BE2C (cell line): Measurements from ENCODE around the gene VDR.

Experiments used
- DNase-seq: peaks from one replicate; pipeline ENCODE4 v3.0.0-alpha.2; 2020
- H3K27me3 ChIP-seq: fragments of 250-450 bp; sonication (Bioruptor Pico); 2 replicates; pipeline ENCODE4 v1.5.1; 2020; ENCODE audit warnings: mild to moderate bottlenecking
- H3K36me3 ChIP-seq: fragments of 250-450 bp; sonication (Bioruptor Pico); 2 replicates; pipeline ENCODE4 v1.5.1; 2020; ENCODE audit warnings: mild to moderate bottlenecking
- H3K4me1 ChIP-seq: fragments of 250-450 bp; sonication (Bioruptor Pico); 2 replicates; pipeline ENCODE4 v1.5.1; 2020
- H3K4me3 ChIP-seq: 2 replicates; pipeline ENCODE4 v1.5.1; 2011; ENCODE audit warnings: low read depth, low read length
- H3K9me3 ChIP-seq: fragments of 250-450 bp; sonication (Bioruptor Pico); 2 replicates; pipeline ENCODE4 v1.5.1; 2020
- TF ChIP-seq, protein P1 (sequence below): IDR thresholded peaks from 2 replicates; pipeline ENCODE4 v1.5.1; 2012; ENCODE audit warnings: mild to moderate bottlenecking, low read depth, low read length

The VDR gene

GRCh38 chr12:47833591-47834012, 71.2 kb downstream of the VDR start:
- Histone ChIP-seq H3K9me3 (no peaks in the 10 kb centered on the region), H3K36me3 (no peaks in the 10 kb centered on the region), H3K4me3 (no peak overlapping the region), H3K4me1 (peaks cover 6% of the 10 kb centered on the region), H3K27me3 (no peaks in the 10 kb centered on the region)
- TF ChIP-seq, protein P1, sequence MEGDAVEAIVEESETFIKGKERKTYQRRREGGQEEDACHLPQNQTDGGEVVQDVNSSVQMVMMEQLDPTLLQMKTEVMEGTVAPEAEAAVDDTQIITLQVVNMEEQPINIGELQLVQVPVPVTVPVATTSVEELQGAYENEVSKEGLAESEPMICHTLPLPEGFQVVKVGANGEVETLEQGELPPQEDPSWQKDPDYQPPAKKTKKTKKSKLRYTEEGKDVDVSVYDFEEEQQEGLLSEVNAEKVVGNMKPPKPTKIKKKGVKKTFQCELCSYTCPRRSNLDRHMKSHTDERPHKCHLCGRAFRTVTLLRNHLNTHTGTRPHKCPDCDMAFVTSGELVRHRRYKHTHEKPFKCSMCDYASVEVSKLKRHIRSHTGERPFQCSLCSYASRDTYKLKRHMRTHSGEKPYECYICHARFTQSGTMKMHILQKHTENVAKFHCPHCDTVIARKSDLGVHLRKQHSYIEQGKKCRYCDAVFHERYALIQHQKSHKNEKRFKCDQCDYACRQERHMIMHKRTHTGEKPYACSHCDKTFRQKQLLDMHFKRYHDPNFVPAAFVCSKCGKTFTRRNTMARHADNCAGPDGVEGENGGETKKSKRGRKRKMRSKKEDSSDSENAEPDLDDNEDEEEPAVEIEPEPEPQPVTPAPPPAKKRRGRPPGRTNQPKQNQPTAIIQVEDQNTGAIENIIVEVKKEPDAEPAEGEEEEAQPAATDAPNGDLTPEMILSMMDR = no peak
- DNase-seq = no peak

- H3K9me3 ChIP-seq = no peaks in the 10 kb centered on the region
- no peak for DNase-seq
- H3K36me3 ChIP-seq = no peaks in the 10 kb centered on the region
- H3K4me1 ChIP-seq = peaks cover 9% of the 10 kb centered on the region
- H3K4me3 ChIP-seq = no peak overlapping the region
- no peaks in the 10 kb centered on the region for H3K27me3 ChIP-seq
- TF ChIP-seq, protein P1 = no peak
These were observed 72.4 kb downstream of the VDR start for GRCh38 chr12:47832263-47832933.

GRCh38 chr12:47829584-47829983, 75.2 kb downstream of the VDR start:
- Histone ChIP-seq H3K36me3 (no peaks in the 10 kb centered on the region), H3K9me3 (no peaks in the 10 kb centered on the region), H3K27me3 (no peaks in the 10 kb centered on the region), H3K4me1 (peaks cover 9% of the 10 kb centered on the region), H3K4me3 (no peak overlapping the region)
- TF ChIP-seq, protein P1 = no peak
- DNase-seq = no peak

- Histone ChIP-seq H3K4me1 (peaks cover 9% of the 10 kb centered on the region), H3K27me3 (no peaks in the 10 kb centered on the region), H3K36me3 (no peaks in the 10 kb centered on the region), H3K9me3 (no peaks in the 10 kb centered on the region), H3K4me3 (peak overlapping the region; percentile 16)
- peak; percentile 76 for DNase-seq
- TF ChIP-seq, protein P1 = no peak
These were observed 75.8 kb downstream of the VDR start for GRCh38 chr12:47828976-47829482.

- TF ChIP-seq, protein P1 = no peak
- Histone ChIP-seq H3K4me1 (peaks cover 9% of the 10 kb centered on the region), H3K9me3 (no peaks in the 10 kb centered on the region), H3K4me3 (no peak overlapping the region), H3K36me3 (no peaks in the 10 kb centered on the region), H3K27me3 (no peaks in the 10 kb centered on the region)
- DNase-seq = peak; percentile 37
These were observed 76.5 kb downstream of the VDR start for GRCh38 chr12:47828008-47828975.

DNA sequence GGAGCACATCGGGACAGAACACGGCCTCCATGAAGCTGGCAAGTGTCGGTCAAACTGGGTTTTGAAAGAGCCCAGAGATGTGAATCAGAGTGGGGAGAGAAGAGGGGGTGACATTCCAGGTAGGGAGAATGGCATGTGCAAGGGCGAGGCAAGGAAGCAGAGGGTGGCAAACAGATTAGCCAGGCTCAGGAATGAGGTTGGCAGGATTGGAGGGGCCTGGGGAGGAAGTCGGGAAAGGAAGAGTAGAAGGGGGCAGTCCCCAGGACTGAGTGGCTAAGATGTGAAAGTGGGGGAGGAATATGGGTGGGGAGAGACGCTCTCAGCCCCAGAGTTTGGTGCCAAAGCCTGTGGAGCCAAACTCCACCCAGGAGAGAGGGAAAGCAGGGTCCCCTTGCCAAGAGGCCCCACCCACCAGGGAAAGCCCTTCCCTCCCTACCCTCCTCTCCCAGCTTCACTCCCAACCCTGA, 79.6 kb downstream of the VDR start:
- TF ChIP-seq, protein P1 = no peak
- H3K4me1 ChIP-seq = peaks cover 15% of the 10 kb centered on the region
- no peak for DNase-seq

More for the DNA sequence above, 79.6 kb downstream of the VDR start:
- Histone ChIP-seq H3K27me3 (no peaks in the 10 kb centered on the region), H3K36me3 (no peaks in the 10 kb centered on the region), H3K9me3 (no peaks in the 10 kb centered on the region), H3K4me3 (no peak overlapping the region)
